ENCODE data around the gene TNK2.

The TNK2 gene

GRCh38 chr3:195883160-195883559 is 25.2 kb downstream of the TNK2 start:
- H3K9me3 ChIP-seq: no peaks in the 10 kb centered on the region
- TF ChIP-seq CTCF (IDR thresholded peaks at IDR 0.05; ENCODE audit: low read depth, low read length): no peak
- no peaks in the 10 kb centered on the region for H3K27me3 ChIP-seq
- H3K4me1 ChIP-seq: 0 out of 2 replicates have a peak, but pooled peaks cover 2% of the 10 kb centered on the region
- peaks cover 5% of the 10 kb centered on the region for H3K36me3 ChIP-seq
- H3K4me3 ChIP-seq (ENCODE audit: low read depth, low read length): no peak overlapping the region
- no peak for DNase-seq

- H3K36me3 ChIP-seq: peaks cover 5% of the 10 kb centered on the region
Observed at GRCh38 chr3:195882002-195882441, 26.3 kb downstream of the TNK2 start.

GRCh38 chr3:195881276-195881988 is 26.9 kb downstream of the TNK2 start:
- Histone ChIP-seq H3K27me3 (no peaks in the 10 kb centered on the region), H3K4me3 (ENCODE audit: low read depth, low read length) (no peak overlapping the region), H3K9me3 (no peaks in the 10 kb centered on the region), H3K4me1 (peaks cover 7% of the 10 kb centered on the region; the same call in 1 of the 2 replicates), H3K36me3 (peaks cover 5% of the 10 kb centered on the region)
- DNase-seq: no peak
- no peak for TF ChIP-seq CTCF (IDR thresholded peaks at IDR 0.05; ENCODE audit: low read depth, low read length)

More at GRCh38 chr3:195882002-195882441, 26.3 kb downstream of the TNK2 start:
- Histone ChIP-seq H3K9me3 (no peaks in the 10 kb centered on the region), H3K4me1 (peaks cover 4% of the 10 kb centered on the region; the same call in 1 of the 2 replicates), H3K27me3 (no peaks in the 10 kb centered on the region), H3K4me3 (ENCODE audit: low read depth, low read length) (no peak overlapping the region)
- TF ChIP-seq CTCF (IDR thresholded peaks at IDR 0.05; ENCODE audit: low read depth, low read length): no peak
- no peak for DNase-seq

GRCh38 chr3:195880037-195880431 is 28.3 kb downstream of the TNK2 start:
- H3K9me3 ChIP-seq: no peaks in the 10 kb centered on the region
- H3K27me3 ChIP-seq: no peaks in the 10 kb centered on the region
- no peak overlapping the region for H3K4me3 ChIP-seq (ENCODE audit: low read depth, low read length)
- no peak for DNase-seq
- no peak for TF ChIP-seq CTCF (IDR thresholded peaks at IDR 0.05; ENCODE audit: low read depth, low read length)
- H3K36me3 ChIP-seq: peaks cover 5% of the 10 kb centered on the region
- peaks cover 4% of the 10 kb centered on the region; the same call in 1 of the 2 replicates for H3K4me1 ChIP-seq

- H3K9me3 ChIP-seq: no peaks in the 10 kb centered on the region
- no peaks in the 10 kb centered on the region for H3K27me3 ChIP-seq
- no peak overlapping the region for H3K4me3 ChIP-seq (ENCODE audit: low read depth, low read length)
- H3K4me1 ChIP-seq: peaks cover 4% of the 10 kb centered on the region; the same call in 1 of the 2 replicates
- H3K36me3 ChIP-seq: peaks cover 5% of the 10 kb centered on the region
- TF ChIP-seq CTCF (IDR thresholded peaks at IDR 0.05; ENCODE audit: low read depth, low read length): no peak
- DNase-seq: no peak
Observed at GRCh38 chr3:195879416-195880036, 28.8 kb downstream of the TNK2 start.
